HG03135 (cell line): Measurements from ENCODE around the gene ELOVL6.
"Not testable (repeated sequence)": the region's sequence is repeated elsewhere in the genome, so short reads cannot be mapped to it uniquely, and the experiment has no call there.

ENCODE experiments used
- ATAC-seq: cut with Tn5 transposase; IDR thresholded peaks from one replicate; pipeline ENCODE4 v1.9.1; 2021; ENCODE audit warnings: mild to moderate bottlenecking, moderate library complexity; ENCODE audit not compliant: unreplicated experiment

ELOVL6 gene

DNA sequence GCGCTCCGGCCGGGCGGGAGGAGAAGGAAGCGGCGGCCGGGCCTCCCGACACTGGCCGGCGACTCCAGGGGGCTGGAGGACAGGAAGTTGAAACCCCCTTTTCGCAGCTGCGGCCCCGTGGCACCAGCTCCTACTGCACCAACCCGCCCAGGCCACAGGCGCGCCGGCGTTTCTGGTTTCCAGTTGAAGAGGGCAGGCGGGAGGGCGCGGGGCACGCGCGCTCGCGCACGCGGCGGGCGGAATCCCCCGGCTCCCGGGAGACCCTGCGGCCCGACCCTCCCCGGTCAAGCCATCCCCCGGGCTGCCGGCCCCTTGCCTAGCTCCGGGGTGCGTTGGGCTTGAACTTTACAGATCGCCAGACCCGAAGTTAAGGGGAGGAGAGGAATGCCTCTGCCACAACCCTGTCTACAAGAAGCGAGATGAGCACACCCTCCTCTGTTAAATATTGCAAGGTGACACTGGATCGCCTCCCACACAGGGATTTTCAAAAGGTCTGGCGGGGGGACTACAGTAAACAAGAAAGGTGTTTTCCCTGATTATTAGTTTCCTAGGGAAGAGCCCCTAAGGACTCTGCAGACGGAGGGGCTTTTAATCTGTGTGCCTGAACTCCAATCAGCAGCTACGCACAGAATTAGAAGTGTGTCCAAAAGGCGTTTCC, 1.4 kb downstream of the ELOVL6 start:
- ATAC-seq: peak; percentile 33

DNA sequence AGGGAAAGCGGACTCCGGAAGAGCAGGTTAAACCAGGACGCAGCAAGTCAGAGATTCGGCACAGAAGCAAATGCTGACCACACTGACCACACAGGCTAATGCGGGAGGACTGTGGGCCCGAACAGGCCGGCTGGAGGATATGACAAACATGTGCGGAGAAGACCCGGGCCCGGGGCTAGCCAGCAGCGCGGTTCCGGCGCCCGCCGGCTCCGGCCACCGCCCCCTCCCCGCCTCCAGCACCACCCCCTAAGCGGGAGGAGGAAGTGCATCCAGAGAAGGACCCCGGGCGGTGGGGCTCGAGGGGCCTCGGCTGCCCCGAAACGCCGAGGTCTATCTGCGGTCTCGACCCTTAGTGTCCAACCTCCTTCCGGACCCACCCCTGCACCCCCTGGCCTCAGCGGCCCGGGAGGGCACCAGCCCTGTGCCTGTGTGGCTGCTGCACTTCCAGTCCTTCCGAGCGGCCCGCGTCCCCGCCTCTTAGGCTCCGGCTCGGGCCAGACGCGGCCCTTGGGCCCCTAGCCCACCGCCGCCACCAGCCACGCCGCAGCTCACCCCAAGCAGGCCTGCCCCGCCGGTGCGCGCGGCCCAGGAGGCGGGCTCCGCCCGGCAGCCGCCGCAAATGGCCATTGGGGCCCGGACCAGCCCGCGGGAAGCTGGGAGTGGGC, 2.1 kb downstream of the ELOVL6 start:
- peak; percentile 14 for ATAC-seq

DNA sequence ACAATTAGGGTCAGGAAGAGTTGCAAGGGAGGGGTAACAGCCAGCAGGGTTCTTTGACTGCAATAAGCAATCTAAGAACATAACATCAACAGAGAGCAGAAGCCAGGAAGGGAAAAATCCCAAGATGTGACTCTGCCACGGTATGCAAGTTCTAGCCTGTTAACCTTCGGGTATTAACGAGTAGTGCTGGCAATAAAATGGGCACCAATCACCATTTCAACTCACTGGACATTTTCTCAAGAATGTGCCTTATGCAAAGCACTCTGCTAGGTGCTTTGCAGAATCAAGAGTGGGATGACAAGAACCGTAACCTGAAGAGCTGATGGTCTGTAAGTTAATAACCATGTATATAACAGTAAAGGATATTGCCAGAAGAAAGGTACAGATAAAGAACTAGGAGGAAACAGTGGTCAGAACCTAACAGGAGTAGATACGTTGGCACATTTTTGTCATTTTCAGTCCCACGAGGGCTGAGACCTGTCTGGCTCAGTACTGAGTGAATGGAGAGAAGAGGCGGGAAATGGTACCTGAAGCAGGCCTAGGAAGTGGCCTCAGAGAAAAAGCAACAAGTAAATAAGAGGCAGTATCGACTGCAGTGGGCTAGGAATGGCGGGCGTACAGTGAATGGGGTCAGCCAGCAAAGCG, 2.7 kb downstream of the ELOVL6 start:
- peak; percentile 3 for ATAC-seq

DNA sequence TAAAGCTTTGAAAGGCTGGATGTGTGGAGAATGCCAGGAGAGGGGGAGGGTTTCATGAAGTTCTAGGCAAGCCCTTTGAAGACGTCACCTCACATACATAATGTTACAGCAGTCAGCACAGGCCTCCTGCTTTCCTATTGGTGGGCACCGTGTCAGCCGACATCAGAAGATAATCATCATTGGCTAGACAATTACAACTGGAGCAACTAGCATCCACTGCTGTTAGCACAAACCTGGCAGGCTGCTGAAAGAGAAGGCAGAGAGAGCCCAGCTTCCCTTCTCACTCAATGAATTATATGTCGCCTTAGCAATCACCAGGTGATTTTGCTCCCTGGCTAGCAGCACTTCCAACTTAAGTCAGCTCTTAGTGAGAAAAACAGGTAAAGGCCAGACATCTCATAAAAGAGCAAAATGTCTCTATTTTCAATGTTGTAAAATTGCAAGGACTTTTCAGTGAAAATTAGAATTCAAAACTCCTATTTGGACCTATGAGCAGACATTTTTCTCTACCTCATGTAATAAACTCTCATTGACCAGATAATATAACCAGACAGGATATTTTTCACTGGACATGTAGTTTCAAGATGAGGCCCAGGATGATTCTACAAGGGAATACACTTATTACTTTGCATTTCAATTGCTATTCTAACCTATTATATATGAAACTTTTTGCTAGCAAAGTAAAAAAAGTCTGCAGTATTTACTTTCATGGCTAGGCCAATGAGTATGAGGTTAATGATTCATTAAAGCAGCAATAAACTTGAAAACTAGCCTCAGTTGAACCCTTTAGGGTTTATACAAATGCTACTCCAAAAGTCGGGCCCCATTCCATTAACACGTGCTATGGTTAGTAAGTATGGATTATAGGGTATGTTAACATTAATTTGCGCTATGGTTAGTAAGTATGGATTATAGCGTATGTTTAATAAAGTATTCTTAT, 4.3 kb downstream of the ELOVL6 start:
- ATAC-seq: peak; percentile 77

DNA sequence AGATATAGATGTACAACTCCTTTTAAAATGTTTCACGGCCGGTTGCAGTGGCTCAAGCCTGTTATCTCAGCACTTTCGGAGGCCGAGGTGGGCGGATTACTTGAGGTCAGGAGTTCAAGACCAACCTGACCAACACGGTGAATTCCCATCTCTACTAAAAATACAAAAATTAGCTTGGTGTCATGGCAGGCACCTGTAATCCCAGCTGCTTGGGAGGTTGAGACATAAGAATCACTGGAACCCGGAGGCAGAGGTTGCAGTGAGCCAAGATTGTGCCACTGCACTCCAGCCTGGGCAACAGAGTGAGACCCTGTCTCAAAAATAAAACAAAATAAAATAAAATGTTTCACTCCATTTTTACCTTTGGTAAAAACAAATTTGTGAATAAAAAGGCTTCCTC, 5.1 kb downstream of the ELOVL6 start:
- not testable (repeated sequence) for ATAC-seq

DNA sequence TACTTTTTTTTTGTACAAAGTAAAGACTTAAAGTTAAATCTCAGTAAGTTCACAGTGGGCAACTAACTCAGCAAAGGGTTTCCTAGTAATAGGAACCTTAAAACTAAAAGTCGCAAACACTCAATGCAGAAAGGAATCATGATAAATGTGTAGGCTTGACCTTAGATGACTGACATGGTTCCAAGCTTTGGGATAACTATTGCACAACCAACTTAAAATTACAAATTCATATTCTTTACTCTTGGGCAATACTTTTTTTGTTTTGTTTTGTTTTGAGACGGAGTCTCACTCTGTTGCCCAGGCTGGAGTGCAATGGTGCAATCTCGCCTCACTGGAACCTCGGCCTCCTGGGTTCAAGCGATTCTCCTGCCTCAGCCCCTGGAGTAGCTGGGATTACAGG, 8.2 kb downstream of the ELOVL6 start:
- no peak for ATAC-seq

DNA sequence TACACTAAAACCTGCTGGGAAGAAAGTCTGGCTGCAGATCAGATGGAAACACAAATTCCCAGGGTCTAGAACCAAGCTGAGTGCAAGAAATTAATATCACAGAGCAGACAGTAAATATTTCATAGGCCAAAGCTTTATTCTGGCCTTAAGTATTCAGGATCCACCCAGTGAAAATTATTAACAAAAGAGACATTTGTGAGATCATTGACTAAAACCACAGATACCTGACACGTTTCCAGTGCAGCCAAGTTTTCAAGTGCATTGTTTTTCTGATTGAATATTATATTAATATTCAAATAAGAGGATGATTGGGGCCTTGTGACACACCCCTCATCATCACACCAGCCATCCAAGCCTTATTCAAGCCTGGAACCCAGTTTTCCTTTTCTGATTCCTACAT, 10.3 kb downstream of the ELOVL6 start:
- no peak for ATAC-seq

DNA sequence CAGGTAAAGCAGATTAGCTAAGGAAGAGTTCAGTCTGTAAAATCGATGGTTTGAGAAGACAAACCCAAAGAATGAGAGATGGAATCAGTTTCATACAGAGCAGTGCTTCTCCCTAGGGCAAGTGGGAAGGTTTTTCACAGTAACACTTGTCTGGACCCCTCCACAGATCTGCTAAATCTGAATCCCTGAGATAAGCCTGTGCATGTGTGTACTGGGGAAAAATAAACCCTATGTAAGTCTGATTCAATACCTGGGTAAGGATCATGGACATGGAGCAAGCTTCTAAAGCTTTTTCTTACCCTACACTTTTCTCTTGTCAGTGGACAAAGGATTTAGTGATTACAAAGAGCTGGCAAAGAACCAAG, 13.6 kb downstream of the ELOVL6 start:
- ATAC-seq: no peak

DNA sequence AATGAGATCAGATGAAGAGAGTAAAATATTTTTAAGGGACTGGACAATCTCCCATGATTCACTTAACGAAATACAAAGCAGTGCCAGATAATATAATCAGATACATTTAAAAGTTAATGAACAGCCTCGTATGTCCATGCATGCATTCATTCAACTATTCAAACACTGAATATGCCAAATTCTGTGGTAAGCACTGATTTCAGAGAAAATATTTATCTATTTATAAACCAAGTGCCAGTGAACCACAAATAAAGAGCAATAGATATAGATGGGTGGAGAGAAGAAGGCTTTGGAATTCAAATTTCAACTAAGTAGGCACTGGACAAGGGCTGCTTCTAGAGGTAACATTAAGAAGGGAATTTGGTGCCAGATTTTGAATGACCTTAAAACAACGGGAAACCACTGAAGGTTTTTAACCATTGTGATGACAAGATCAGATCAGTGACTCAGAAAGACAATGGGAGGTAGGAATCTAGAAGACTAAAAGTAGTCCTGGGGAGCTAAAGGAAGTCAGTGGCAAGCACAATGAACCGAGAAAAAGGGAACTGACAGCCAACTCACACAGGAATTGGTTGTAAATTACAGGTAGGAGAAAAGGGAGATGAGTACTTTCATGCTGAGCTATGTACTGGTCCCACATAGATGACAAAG, 14.2 kb downstream of the ELOVL6 start:
- no peak for ATAC-seq

DNA sequence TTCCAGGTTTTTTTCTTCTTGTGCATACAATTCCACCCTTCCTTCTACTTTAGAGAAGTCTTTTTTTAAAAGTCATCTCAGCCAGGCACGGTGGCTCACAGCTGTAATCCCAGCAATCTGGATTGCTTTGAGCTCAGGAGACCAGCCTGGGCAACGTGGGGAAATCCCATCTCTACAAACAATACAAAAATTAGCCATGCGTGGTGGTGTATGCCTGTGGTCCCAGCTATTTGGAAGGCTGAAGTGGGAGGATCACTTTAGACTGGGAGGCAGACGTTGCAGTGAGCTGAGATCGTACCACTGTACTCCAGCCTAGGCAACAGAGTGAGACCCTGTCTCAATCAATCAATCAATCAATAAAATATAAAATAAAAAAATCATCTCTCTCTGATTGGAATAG, 14.8 kb downstream of the ELOVL6 start:
- ATAC-seq: no peak

DNA sequence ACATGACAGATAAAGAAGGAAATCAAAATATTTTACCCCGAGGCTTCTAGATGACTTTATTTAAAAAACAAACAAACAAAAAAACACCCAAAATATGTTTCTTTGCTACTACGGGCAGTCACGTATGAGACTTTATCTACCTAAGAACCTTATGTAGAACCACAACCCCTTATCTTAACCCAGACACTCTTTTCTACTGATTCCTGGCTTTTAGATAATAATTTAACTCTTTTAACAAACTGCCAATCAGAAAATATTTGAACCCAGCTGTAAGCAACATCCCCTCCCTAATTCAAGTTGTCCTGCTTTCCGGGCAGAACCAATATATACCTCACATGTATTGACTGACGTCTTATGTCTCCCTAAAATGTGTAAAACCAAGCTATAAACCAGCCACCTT, 15.4 kb downstream of the ELOVL6 start:
- ATAC-seq: no peak

DNA sequence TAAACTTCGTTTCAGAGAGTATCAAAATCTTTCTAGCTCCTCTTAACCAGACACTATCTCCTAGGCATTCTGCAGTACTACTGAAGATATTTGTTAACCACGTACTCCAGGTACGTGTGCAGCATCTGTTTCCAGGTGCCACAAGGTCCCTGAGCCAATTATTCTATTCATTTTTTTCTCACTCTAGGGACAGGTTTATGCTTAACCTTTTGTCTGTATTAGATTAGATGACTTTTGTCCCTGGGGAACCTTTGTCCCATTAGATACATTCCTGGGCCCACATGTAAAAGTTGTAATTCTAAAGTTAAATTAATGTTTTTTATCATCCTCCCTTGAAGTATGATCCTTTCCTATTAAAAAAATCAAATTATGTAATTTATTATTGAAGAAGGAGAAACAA, 16.5 kb downstream of the ELOVL6 start:
- no peak for ATAC-seq

DNA sequence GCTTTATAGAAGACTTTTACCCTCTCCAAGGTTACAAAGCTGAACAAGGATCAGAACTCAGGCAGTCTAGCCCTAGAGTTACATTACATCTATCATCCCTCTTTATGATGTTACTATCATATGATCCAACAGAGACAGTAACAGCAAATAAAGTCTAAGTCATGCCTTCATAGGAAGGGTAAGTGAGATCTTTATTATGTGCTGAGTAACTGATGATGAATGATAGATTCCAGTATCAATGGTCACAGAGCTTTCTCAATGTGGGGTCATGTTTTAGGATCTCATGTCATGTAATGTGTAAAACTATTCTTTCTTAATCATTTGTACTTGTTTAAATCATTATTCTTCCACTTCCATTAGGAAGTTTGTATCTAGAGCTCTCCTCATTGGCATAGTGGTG, 22.8 kb downstream of the ELOVL6 start:
- no peak for ATAC-seq

DNA sequence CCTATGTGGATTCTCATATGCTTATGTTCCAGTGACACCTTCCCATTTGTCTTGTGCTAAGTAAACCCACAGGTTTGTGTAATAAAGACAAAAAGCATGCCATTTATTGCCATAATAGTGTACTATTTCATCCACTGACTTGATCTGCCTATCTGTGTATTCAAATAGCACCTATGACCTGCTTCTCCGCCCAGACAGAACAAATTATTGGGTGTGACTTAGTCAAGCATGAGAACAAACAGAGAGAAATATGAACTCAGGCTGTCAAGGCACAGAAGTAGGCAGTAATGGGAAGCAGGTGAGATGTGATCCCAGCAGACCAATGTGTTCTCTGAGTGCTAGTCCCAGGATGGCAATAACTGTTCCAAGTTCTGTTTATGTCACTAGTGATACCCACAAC, 25.4 kb downstream of the ELOVL6 start:
- no peak for ATAC-seq

DNA sequence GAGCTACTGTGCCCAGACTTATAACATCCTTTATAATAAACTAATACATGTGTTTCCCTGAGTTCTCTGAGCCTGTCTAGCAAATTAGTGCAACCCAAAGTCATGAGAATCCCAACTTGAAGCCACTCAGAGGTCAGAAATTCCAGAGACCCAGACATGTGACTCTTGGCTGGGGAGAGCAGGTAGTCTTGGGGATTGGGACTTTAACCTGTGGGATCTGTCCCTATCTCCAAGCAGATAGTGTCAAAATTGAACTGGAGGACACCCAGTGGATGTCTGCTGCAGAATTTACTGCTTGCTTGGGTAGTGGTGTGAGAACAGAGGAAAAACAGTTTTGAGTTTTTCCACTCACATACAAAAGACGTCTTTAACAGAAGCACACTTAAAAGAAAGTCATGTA, 26.4 kb downstream of the ELOVL6 start:
- ATAC-seq: no peak

DNA sequence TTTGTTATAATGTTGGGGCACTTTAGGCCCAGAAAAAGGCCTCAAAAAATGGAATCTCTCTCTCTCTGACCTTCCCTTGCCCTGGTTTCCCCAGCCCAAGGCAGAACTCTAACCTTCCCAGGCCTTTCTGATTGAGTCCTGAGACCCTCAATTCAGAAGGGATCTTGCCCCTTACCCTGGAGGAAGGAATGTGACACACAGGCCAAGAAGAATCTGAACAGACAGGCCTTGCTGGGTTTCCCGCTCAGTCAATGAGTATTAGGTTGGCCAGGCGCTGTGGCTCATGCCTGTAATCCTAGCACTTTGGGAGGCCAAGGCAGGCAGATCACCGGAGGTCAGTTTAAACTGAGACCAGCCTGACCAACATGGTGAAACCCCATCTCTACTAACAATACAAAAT, 27.6 kb downstream of the ELOVL6 start:
- no peak for ATAC-seq

DNA sequence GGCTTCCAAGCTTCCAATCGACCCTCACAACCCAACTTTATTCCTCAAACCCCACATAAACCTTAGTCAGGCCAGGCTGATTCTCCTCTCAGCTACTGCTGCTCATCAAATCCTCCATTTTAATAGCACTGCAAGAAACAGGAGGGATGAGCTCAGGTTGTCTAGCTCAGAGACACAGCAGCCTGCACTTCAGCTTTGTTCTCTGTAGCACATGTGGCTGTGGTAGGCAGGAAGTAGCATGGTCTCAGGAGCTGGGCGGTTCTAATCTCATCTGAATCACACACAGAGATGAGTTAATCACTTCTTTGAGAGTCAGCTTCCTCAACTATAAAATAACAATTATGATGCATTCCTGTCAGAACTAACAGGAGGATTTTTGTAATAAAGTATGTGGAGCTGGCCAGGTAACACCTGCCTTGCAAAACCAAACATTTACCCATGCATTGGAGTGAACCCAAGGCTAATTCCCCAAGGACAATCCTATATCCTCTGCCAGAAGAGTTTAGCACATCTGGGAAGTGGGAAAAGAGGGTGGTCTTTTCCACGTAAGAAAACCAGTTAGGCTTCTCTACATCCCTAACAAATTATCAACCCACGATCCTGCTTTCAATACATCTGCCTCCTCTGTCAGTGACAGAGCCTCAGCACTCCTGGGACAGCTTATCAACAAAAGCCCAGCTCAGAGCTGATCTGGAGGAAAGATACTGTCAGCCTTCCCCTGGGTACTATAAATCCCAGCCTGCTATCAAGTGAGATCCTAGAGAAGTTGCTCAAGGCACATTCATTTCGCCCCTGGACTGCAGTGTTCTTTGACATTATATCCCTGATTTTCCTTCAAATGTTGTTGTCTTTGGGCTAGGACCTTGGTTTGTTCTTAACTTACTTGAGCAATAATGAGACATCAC, 32.8 kb downstream of the ELOVL6 start:
- ATAC-seq: peak; percentile 95

DNA sequence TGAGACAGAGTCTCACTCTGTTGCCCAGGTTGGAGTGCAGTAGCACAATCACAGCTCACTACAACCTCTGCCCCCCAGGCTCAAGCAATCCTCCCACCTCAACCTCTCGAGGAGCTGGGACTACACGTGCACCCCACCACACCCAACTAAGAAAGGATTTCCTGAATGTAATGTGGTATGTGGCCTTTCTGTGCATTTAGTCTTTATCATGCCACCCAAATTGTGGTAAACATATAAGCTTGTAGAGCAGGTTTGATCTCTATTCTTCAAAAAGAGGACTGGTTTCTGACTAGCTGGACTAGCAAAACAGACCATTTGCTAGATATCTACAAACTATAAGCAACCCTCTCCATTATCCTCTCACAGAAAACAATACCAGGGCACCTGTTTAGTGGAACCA, 33.6 kb downstream of the ELOVL6 start:
- no peak for ATAC-seq

DNA sequence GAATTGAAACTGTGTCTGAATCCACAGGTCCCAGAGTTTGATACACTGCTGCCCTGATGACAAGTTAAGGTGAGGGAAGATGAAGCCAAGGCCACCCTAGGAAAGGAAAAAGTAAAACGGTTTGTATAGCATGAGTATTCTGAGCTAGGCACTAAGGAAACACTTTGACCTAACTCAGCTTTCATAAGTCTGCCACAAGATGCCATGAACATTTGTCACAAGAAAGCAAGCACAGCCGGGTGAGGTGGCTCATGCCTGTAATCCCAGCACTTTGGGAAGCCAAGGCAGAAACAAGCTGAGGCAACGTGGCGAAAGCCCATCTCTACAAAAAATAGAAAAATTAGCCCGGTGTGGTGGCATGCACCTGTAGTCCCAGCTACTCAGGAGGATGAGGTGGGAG, 34.2 kb downstream of the ELOVL6 start:
- no peak for ATAC-seq
